GM19240 (cell line): ENCODE measurements around the gene TMX1.

Source experiments
- DNase-seq: peaks from one replicate; pipeline ENCODE4 v3.0.0; 2011; ENCODE audit warnings: low spot score; ENCODE audit not compliant: insufficient read length

The TMX1 gene

DNA sequence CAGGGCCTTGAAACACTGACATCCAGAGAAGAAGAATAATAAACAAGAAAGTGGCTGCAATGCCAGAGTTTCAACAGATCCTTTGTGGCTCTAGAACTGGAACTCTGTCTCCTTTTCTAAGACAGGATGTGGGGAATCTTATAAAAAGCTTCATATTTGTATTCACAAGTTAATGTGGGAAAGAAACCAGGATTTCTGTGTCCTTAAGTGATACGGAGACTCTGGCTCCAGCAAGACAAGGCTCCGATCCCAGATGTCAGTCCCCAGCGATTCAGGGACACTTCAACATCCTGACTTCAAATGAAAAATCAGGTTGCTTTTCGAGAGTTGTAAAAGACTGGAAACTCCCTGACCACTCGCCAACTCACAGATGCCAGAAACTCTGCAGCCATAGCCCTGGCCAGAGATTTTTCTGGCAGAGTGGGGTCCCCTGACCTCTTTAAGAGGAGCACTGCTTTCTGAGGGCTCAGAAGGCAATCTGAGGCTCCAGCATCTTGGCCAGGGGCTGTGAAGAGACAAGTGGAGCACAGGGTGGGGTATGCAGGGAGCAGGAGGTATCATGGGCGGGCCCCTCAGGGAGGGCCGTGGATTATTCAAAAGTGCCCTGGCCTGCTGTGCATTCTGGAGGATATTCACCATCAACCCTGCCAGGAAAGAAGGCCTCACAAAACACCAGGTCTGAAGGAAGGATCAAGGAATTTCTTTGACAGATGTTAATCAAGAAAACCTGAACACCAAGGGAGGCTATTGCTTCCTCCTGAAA lies 53.3 kb downstream of the TMX1 start:
- DNase-seq, result no peak

DNA sequence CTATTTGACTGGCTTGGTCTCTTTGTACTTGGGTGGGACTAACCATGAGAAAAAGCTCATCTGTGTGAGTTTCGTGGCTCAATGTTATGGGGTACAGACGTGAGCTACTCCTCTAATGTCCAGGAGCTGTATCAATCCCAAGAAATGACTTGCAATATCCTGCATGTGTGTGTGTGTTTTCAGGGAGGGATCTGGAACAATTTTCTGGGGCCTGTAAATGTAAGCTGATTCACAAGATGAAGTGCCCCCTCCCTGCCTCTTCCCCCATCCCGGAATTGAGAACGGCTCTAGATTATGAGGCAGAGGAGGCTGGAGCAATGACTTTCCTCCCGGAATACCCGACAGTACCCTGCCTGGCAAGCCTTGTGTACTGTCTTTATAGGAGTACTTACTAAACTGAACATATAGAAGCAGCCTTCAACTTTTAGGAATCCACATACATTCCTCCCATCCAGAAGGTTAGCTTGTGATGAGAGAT lies 53.9 kb downstream of the TMX1 start:
- no peak for DNase-seq

DNA sequence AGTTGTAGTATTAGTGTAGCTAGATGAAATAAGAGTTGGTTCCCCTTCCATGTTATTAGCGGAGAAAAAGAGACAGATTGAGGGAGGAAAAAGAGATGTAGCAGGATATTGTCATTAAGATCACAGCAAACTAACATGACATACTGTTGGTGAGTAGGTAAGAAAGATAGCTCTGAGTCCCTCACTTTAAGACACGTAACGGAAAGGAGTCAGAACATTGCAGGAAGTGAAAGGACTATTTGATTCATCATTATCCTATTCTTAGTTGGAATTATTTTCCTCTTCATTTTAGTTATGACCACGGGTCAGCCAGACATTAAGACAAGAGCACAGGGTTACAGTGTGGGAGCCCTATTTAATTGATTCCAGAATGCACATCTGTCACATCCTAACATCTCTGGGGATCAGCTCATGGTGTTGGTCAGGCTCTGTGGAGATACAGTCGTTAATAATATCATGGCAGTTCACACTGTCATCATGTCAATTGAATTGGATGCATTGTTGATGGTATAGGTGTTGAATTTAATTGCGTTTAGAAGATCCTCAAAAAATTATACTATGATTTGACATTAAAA lies 55.0 kb downstream of the TMX1 start:
- DNase-seq, result no peak

DNA sequence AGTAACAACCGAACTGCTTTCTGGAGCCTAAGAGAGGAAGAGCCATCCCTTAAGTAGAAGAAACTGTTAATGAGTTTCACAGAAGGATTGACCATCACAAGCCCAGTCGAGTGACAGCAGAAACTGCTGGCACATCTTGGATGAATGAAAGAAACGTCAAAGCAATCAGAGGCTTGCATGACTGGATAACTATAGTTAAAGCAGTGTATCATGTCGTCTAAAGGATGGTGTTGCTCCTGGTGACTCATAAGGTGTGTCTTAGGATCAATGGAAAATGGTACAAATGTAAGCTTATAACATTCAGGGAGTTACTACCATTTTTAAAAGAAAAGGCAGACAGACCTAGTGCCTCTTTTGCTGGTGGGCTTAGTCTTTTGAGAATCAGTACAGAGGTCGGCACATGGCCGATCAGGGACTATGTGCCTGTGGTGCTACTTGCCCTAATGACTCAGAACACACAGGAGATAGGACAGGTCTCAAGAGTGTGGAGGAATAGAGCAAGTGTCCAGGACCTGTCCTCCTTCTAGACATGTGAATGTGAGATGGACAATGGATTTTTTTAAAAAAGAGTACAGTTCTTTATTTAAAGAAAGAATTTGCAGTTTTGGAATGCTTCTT lies 55.7 kb downstream of the TMX1 start:
- no peak for DNase-seq

DNA sequence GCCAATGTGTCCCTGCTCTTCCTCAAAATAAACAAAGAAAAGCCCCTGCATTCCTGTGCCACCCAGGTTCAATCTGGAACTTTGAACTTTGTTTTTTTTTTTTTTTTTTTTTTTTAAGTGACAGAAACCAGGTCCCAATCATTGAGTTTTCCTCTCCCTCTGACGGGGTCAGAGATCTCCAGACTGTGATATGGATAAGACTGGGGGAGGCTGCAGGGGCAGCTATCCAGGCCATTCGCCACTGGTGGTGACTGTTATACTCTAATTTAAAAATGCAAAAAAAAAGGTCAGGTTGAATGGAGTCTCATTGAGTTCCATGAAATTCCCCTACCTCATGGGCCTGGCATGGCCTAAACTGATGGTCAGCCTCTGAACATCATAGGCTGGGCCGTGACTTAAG lies 57.0 kb downstream of the TMX1 start:
- no peak for DNase-seq

DNA sequence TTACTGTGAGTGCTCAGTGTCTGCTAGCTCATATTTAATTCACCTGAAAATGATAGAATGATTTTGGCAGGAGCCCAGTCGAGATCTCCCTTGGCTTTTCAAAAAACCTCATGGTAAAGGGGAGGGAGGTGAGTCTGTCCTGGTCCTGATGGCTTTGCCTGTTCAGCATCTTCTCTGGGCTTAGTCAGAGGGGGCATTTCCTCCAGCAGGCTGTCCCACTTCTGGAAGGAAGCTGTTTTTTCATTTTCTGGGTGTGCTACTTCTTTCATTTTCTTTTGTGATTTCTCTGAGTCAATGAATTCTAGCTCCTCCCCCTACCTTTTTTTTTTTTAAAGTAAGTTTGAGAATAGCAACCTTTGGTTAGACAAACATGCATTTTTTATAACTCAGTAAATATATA lies 58.8 kb downstream of the TMX1 start:
- DNase-seq, result no peak

DNA sequence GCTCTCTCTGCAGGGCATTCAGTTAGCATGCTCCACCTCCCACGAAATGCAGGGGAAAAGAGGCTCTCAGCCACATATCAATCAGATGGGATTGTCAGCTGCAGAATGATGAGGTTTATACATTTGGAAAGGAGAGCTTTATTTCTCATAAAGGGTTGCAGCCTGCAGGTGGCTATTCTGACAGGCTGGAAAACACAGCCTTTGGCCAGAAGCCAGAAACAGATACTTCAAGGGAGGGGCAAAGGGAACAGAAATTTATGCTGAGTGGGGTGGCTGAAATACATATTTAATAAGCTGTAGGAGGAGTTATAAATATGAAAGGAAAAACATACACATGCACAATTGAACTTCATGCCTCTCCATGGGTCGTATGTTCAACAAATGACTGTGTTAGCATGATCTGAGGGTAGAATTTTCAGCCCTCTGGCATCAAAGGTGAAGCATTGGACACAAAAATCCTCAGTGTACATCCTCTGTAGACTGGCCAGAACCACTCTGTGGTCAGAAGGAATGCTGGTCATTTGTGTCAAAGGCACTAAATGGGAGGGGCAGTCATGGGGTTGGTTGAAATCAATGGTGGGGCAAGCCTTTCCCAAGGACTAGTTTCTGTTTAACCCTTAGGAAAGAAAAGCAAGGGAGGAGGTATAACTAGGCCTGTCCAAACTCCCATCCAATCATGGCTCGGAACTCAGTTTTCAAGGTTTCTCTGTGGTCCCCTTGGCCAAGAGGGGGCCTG lies 62.4 kb downstream of the TMX1 start:
- DNase-seq, result no peak

DNA sequence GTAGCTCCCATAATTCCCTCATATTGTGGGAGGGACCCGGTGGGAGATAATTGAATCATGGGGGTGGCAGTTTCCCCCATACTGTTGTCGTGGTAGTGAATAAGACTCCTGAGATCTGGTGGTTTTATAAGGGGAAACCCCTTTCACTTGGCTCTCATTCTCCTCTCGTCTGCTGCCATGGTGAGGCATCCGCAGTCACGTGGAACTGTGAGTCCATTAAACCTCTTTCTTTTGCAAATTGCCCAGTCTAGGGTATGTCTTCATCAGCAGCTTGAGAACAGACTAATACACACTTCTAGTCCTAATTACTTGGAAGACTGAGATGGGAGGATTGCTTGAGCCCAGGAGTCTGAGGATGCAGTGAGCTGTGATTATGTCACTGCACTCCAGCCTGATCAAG lies 64.4 kb downstream of the TMX1 start:
- DNase-seq, result no peak

DNA sequence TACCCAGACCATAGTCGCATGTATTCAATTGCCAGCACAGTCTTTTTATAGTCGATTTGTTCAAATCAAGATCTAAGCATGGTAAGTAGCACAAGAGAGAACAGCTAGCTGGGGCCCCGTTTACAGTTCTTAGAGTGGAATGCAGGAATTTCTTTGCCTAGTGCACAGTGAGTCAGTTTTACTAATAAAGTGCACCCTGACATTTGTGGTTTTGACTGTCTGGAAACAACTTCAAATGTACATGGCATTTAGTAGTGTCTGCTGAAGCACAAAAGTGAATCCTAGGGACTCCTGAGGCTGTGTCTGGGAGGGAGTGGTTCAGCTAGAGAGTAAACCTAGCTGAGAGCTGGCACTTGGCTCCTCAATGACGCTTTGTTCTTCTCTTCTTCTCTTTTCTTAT lies 64.9 kb downstream of the TMX1 start:
- DNase-seq, result no peak

DNA sequence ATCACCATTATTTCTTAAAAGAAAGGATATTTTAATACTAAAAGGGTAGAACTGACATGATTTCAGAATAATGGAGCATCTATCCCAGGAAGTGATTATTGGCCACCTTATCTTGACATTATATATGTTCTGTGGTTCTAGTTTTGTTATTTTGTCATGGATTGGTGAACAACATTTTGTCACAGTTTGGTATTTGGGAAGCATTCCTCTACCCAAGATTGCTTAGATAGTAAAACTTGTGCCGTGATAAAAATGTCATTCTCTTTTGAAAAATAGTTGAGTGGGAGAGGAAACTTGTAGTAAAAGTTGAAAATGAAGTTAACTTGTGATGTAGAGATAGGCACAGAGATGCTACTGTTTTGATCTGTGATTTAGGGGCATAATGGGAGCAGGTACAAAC lies 65.7 kb downstream of the TMX1 start:
- no peak for DNase-seq
